GM21515 (cell line): ENCODE measurements around the gene RNASE12.
"Not testable (repeated sequence)": the region's sequence is repeated elsewhere in the genome, so short reads cannot be mapped to it uniquely, and the experiment has no call there.

Experiments used
- ATAC-seq: cut with Tn5 transposase; IDR thresholded peaks from one replicate; pipeline ENCODE4 v1.9.1; 2021; ENCODE audit not compliant: unreplicated experiment

The RNASE12 gene, protein sequence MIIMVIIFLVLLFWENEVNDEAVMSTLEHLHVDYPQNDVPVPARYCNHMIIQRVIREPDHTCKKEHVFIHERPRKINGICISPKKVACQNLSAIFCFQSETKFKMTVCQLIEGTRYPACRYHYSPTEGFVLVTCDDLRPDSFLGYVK

DNA sequence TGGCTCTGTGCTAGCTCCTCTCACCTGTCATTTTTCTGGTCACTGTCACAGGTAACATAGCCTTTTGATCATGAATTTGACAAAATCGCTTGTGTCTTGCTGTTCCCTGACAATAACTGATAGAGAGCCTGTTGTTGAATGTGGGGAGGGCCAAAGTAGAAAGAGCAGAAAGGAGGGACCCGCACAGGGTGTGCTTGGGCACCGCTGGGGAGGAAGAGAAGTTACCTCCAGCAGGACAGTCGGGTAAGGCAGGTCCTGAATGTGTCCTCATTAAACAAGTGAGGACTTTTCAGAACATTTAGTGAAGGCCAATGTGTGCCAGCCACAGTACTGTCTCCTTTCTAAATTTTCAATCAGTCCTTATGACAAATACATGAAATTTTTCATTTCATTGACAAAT, at the start of gene RNASE12:
Gene RNASE12, minus strand, starts transcription at position 142 of the 400 bp plus-strand sequence. CDS start 653 bp downstream, outside the sequence.
- ATAC-seq = no peak

DNA sequence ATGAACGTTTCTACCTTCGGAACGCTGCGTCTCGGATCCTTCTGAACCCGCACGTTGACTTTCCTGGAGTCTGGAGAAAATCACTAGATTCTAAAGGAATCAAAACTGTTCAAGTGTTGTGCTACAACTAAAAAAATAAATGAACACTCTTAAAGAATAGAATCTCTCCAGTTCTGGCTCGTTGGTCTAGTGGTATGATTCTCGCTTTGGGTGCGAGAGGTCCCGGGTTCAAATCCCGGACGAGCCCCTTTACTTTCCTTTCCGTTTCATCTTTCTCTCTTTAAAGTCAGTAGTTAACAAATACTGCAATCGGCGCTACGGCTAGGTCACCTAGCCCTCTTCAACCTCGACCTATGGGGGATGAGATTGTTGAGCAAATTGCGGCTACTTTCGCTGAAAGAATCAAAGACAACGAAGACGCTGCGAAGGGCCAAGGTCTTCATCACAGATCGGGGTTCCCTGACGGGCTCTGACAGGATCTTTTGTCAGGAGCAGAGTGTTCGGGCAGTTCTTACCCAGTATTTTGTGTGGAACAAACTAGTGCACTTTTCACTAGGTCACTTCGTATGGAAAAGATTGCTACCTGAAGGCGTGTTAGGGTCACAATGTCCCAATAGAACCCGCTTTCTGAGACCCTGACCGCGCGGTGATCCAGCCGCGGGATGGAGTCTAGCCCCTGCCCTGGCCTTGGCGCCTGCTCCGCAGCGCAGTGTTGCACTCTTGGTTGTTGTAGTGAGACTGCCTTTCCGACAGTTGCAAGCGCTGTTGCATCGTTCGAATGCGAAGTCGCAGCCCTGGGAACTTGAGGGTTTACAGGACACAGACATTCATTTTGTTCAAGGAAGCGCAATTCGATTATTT, 41.9 kb upstream of the RNASE12 start:
- peak; percentile 48 for ATAC-seq

DNA sequence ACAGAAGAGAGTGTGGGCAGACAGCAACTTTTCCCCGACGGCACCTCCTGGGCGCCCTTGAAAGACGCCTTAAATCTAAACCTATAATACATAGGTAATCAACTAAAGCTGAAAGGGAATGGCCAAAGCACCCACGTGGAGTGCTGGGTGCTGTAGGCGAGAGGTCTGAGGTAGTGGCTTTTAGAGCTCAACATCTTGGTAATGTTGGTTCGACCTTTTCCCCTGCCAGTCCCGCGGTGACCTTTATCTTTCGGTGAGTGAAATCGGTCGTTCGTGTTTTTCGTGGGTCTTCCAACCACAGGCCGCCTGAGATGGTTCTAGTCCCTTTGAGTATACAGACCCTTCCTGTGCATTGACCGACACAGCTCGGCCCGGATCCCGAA, 41.3 kb upstream of the RNASE12 start:
- peak; percentile 8 for ATAC-seq

DNA sequence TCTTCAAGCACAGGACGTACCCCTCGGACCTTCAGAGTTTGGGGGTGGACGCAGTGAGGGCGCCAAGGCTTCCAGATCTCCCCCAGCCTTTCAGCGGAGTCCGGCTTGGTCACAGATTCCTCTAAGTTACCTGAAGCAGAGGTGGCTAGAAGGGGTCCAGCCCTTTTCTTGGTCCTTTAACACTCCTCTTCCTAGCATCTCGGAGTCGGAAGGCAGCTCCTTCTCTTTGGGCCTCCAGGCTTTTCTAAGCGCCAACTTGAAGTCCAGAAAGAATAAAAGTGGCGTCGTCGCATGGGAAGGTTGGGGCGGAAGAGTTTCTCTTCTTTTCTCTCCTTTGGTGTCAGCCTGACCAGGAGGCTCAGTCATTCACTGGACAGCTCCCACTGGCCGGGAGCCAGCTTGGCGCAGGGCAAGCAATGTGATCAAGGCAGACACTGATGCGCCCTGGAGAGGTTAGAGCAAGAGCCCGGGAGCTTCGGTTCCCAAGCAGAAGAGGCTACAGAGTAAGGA, 40.8 kb upstream of the RNASE12 start:
- no peak for ATAC-seq

DNA sequence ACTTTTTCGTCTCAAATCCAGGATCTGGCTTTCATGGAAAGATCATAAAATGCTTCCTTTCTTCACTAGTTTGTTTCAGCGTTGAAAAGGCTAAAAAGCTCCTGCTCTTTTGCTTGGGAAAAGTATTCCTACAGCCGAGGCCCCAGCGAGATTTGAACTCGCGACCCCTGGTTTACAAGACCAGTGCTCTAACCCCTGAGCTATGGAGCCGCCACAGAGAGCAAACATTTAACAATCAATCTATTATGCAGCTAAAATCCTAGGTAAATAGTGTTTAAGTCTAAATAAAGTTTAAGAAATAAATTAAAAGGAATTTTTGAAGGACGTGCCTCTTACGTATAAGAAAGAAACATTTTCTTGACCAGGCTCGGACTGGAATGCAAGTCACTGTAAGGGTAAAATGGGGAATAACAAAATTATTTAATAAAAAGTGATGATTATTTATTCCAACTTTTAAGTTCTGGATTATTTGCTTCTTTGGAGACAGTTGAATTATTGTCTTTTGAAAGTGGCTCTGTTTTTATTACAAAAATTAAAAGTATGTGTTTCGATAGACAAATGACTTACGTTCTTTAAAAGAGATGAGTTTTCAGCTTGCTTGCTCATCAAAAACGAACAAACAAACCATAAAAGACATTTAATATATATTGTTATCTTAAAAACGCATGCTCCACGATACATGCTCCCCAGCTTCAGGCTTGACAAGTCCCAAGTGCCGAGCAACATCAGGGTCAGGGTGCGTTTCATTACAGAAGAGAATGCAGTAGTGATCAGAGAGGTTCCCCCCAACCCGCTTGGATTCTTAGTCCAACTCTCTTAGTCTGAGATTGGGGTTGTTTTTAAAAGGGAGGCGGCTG, 40.1 kb upstream of the RNASE12 start:
- no peak for ATAC-seq

DNA sequence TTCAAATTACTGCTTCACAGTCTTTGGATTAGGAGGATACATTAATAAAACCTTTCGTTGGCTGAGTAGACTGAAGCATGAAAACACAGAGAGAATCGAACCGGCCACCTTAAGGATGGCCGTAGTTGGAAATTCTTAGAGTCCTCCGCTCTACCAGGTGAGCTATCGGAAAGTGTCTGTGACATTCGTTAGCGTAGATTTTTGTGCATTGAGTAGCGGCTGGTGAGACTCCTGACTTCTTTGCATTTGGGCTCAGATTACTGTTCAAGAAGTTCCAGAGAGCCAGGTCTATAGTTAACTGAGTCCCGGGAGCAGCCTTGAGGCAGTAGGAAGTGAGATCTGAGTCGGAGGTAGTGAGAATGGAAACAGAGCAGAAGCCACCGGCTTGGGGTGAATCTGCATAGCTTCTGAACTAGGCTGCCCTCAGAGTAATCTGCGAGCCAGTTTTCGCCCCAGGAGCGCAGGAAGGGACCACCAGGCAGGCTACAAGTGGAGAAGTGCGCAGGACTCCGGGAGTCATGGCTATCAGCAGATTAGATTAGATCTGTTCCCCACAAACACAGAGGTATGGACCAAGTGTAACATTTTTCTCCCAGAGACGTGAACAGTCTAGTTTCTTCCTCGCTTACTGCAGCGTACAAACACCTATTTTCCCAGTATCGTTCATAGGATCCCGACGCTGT, 39.3 kb upstream of the RNASE12 start:
- ATAC-seq = no peak

DNA sequence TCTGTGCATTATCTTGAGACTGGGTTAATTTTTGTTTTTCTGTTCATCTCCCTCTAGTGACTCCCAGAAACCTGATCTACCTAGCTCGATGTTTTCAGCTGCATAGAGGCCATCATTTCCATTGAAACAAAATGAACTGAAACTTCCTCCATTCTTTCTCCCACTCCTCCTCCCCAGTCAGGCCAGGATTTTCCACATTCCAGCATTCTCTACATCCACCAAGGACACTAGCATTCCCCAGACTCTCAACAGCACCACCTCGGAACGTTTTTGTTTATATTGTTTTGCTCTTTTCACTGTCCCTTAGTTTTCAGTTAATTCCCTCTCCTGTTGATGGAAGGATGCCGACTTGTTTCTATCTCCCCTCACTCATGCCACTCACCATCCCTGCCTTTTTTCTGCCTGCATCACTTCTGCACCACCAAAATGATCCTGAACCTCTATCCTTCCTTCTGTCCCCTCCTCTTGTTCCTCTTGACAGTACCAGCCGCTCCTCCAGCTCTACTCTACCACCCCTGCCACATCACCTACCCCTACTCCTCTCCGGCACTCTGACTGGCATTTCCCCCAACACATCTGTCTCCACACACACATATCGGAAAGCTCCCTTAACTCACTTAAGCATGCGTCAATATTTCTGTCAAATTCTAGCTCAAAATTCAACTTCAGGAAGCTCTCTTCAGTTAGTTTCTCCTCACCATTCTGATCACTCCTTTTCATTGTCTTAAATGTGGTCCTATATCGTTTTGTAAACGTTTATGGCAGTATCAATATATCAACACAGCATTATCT, 37.1 kb upstream of the RNASE12 start:
- no peak for ATAC-seq

DNA sequence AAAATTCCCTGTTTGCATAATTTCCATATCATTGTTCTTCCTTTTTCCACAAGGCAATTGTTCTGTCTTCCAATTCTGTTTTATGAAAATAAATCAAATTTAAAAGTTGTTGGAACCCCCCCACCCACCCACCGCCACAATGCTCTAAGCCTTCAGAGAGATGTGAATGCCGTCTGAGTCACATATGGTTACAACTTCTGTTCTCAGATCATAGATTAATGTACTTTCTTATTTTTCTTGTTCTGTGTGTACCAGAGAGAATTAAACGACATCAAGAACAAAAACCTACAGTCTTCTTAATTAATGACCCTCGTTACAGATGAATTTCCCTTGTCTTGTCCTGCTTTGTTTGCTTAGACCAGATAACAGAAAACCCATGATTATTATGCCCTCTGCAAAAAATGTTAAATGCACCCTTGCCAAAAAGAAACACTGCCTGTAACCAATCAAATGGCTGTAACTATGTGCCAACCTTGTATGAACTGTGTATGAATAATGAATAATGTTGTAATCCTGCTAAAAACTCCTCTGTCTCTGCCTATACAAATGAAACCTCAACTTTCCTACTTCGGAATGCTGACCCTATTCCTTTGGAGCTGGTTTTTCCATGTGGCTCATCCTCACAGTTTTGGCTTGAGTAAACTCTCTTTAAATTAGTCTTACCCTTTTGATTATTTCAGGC, 36.3 kb upstream of the RNASE12 start:
- no peak for ATAC-seq

DNA sequence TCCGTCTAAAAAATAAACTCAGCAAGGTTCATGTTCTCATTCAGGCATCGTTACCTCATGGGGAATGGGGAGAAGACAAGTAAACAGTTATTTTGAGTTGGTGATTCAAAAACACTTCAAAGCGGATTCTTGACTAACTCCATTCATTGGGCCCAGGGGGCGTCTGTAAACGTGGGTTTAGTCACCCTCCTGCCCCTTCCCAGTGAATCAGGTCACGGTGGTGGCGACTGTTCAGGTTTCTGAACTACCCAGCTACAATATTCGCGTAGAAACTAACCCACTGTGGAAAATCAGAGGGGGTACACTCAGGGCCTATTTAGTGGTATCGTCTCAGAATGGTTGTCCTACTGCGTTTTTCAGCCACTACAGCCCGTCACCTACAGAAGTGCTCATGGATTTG, 35.1 kb upstream of the RNASE12 start:
- no peak for ATAC-seq

DNA sequence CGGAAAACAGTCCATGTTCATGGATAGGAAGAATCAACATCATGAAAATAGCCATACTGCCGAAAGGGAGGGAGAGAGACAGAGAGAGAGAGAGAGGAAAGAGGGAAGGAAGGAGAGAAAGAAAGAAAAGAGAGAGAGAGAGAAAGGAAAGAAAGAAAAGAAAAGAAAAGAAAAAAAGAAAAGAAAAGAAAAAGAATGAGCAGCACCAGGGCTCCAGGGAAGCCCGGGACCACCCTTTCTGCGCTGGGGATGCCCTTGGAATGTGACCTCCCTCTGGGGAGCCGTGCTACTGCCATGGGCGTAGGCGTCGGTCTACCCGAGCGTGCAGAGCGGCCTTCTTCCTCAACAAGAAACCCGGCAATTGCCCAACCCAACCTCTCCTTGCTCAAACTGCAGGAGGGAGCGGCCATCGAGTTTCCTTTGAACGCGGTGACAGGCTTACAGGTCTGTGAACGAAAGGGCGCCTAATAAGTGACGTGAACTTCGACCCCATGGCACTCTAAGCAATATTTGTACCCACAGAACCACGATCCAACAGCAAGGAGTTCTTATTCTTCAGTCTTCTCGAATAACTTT, 33.4 kb upstream of the RNASE12 start:
- no peak for ATAC-seq

DNA sequence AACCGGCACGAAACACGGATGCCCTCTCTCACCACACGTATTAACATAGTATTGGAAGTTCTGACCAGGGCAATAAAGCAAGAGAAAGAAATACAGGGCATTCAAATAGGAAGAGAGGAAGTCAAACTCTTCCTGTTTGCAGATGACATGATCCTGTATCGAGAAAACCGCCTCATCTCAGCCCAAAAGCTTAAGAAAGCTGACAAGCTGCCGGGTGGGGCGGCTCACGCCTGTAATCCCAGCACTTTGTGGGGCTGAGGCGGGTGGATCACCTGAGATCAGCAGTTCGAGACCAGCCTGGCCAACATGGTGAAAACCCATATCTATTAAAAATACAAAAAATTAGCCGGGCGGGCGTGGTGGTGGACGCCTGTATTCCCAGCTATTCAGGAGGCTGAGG, 32.6 kb upstream of the RNASE12 start:
- no peak for ATAC-seq

DNA sequence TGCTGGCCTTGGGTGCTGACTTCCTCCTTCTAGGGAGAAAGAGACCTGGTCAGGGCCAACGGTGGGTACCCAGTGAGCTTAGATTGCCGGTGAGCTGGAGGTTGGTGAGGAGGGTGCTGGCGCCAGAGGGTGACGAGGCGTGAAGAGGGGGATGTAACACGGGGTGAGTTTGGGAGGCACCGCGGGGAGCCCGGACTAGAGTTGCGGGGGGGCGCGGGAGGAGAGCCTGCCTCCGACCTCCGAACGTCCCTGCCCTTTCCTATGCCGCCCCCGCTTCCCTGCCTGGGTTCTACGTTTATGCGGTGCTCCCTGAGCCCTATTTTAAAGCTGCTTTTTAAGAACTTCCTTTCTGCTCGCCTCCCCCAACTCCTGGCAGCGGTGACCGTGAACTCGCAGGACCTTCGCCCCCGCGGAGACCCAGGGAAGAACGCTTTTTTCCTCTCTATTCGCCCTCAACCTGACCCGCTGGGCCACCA, 31.7 kb upstream of the RNASE12 start:
- ATAC-seq = no peak

DNA sequence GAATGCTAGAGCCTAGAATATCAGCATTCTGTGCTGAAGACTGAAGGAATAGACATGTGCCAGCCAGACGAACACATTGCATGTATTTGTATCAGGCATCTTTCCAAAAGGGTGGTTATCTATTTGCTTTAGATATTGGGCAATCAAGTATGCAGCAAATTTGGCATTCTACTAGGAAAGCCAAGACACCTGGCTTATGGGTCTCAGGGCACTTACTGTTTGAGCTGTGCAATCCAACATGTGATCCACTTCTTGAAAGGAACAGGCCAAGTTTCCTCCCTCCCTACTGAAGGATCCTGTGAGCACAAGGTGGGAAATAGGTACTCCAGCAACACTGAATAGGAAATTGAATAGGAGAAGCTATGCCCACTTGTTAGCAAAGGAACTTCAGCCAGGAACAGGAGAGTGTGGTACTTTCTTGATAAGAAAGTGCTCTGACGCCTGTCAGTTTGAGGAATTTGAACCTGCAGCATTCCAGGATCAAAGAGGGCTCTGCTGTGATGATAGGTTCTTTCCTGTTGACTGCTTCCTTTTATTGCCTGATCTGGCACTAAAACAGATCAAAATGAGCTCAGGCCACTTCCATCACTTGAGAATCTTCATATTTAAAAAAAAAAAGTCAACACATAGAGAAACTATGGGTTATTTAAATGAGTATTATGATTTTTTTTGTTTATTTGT, 29.8 kb upstream of the RNASE12 start:
- ATAC-seq = no peak

DNA sequence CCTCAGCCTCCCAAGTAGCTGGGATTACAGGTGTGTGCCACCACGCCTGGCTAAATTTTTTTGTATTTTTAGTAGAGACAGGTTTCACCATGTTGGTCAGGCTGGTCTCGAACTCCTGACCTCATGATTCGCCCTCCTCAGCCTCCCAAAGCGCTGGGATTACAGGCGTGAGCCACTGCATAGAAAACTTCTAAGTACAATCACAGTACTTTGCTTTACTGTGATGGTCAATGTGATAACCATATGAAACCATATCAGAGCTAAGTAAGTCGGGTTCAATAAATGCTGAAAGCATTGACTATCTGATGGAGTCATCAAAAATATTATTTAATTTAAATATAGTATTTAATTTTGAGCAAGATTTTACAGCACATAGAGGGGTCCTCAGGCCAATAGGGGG, 28.5 kb upstream of the RNASE12 start:
- ATAC-seq = not testable (repeated sequence)

DNA sequence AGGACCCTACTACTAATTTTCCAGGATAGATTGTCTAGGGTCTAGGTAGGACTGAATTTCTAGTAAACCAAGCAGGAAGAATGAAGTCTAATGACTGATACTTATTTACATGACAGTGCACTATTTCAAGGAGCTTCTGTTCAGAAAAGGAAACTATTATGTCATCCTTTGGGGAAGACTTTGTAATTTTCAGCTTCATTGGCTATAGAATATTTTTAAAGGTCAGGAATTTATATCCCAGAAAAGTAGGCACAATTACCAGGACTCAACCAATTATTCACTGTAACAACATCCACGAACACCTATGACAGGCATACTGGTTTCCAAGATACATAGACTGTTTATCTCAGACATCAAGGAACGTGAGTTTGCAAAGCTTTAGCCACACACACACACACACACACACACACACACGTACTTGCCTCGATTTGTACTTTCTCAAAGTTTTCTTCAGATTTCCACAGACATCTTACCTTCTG, 27.1 kb upstream of the RNASE12 start:
- no peak for ATAC-seq

DNA sequence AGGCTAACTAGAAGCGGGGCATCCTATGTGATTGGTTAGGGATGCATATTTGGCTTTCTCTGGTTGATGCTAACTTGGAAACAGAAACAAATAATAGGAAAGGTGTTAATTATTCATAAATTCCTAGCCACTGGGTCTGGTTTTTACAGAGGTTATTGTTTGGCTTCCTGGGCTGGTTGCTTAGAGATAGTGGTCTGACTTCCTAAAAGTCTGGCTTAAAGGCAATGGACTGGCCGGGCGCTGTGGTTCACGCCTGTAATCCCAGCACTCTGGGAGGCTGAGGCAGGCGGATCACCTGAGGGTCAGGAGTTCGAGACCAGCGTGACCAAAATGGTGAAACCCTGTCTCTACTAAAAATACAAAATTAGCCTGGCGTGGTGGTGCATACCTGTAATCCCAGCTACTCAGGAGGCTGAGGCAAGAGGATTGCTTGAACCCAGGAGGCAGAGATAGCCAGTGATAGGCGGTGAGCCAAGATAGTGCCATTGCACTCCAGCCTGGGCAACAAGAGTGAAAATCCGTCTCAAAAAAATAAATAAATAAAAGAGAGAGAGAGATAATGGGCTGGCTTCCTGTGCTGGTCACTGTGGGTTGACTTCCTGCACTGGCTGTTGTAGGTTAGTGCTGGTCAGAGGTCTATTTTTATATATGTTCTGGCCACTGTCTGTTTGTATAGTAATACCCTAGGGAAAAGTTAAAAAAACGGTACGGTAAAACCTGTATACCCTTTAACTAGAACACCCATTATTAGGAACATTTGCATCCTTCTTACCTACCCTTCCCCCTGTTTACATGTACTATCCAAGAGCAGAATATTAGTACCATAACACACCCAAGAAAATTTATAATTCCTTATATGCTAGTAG, 26.2 kb upstream of the RNASE12 start:
- peak; percentile 26 for ATAC-seq

DNA sequence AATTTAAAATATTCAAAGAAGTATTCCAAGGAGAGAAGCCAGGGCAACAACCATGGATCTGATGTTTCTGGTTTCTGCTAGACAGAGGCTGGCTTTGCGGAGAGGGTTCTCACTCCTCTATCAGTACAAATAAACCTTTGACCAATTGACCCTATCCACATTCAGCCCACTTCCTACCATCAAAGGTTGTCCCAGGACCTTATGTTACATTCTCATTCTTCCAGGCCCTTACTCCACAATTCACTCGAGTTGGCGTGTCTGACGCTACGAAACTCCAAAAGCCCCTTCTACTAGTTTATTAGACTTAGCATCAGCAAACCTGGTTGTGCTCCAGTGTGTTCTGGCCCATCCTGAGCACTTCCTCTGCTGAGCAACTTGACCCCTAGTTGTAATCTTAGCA, 24.8 kb upstream of the RNASE12 start:
- no peak for ATAC-seq
